ENCODE results near the gene RAD9A.

The RAD9A gene

GRCh38 chr11:67410984-67411784 lies 19.4 kb downstream of the RAD9A start:
- DNase-seq, result no peak

GRCh38 chr11:67411785-67412152 lies 20.0 kb downstream of the RAD9A start:
- DNase-seq, result no peak

- DNase-seq, result no peak
Measured at GRCh38 chr11:67412495-67413179, 20.9 kb downstream of the RAD9A start.

DNA sequence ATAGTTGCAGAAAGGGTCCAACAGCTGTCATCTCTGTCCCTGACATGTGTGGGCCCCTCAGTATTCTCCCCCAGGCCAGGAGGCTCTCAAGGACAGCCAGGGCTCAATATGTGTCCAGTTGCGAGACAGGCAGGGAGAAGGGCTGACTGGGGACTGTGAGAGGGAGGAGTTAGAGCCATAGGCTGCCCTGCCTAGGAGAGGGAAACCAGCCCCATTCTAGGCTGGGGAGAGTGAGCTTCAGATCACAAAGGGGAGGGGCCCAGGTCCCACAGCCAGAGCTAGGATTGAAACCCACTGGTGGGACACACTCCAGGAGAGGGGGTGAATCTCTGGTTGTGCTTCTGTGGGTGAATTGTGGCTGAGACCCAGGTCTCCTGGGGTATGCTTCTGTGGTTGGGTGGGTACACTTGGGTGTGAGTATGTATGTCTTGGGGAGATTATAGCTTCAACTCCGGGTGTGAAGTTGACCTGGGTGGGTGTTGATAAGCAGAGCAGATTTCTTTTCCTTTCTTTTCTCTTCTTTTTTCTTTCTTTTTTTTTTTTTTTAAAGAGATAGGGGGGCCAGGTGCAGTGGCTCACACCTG lies 21.6 kb downstream of the RAD9A start:
- no peak for DNase-seq

DNA sequence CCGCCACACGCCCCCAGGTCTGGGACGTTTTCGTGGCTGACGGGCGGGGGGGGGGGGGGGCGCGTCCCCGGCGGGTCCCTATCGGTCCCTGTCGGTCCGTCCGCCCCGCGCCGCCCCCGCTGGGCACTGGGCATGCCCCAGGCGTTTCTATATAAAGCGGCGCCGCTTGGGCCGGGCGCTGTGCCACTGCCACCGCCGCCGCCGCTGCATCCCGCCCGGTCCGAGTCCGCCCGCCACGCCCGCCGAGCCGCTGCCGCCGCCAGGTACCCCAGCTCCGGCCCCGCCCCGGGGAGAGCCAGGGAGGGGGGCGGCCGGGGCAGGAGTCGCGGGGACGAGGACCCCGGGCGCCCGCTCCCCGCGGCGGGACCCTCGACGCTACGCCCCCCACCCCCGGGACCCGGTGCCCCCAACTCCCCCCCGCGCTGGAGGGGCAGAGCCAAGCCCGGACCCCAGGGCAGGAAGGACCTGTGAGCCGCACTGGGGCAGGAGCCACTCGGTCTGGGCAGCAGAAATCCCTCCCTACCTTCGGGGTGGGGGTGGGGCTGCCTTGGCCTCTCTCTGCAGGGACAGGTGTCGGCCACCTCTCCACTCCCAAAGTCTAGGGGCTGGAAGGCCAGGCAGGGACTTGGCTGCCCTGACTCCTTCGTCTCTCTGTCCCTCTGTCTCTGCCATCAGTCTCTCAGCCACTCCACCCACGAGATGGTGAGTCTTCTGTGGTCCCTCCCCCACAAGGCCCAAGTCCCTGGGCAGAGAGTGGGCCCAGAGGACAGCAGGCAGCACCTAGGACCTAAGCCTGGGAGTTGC lies 23.9 kb downstream of the RAD9A start, which contains the start of gene CARNS1:
TSS of gene CARNS1 (plus strand) at position 178 of the 804 bp plus-strand sequence. CDS start at position 700, 522 bp downstream.
- peak; percentile 33 for DNase-seq

DNA sequence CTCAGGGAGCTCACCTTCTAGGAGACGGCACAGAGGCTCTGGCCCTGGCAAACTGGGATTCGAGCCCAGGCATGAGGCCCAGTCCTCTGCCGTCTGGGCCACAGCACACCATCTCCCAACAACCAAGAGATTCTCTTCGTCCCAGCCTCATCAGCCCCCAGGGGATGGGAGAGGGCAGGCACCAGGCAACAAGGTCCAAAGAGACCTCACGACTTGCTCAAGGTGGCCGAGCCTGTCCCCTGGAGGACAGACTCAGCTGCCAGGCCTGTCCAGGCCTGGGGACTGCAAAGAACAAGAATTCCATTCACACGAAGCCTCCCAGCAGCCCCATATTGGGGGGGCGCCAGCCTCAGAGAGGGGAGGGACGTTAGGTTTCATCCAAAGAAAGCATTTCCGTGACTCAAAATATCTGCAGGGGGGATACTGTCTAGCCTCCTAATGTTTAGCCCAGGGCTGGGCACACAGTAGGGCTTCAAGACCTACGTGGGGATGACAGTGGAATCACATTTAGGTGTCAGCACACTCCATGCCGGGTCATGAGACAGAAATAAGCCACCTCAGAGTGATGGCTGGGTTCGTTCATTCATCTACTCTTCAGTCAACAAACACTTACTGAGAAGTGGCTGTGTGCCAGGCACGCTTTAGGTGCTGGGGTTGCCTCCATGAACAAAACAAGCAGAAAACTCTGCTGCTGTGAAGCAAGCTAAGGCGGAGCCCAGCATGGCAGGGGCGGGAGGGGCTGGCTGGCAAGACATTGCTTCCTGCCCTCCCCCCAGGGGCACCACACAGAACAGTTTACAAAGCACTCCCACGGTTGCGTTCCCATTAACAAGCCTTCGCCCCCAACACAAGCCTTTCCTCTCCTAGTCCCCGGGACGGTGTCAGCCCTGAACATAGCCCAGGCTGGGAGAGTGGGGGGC lies 24.9 kb downstream of the RAD9A start:
- peak; percentile 44 for DNase-seq

GRCh38 chr11:67417425-67417824 lies 25.6 kb downstream of the RAD9A start:
- no peak for DNase-seq

DNA sequence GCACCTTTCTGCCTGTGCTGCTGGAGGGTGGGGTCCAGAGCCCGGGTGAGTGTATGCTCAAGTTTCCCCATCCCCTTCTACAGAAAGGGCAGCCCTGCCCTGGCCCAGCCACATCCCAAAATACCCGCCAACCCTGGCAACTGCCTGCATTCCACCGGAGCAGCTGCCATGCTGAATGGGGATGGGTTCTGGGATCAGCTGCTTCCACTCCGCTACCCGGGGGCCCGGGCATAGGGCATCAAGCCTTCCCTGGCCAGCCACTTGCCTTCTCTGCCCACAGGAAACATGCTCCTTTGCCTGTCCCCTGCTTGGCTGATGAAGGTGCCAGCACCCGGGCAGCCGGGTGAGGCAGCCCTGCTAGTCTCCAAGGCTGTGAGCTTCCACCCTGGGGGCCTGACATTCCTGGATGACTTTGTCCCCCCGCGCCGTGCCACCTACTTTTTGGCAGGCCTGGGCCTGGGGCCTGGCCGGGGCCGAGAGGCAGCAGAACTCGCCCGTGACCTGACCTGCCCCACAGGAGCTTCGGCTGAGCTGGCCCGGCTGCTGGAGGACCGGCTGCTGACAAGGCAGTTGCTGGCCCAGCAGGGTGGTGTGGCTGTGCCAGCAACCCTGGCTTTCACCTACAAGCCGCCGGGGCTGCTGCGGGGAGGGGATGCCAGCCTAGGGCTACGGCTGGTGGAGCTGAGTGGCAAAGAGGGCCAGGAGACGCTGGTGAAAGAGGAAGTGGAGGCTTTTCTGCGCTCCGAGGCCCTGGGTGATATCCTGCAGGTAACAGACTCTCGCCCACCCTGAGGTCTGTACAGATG lies 26.9 kb downstream of the RAD9A start:
- DNase-seq, result no peak

GRCh38 chr11:67419325-67420049 lies 27.7 kb downstream of the RAD9A start:
- DNase-seq, result no peak

- DNase-seq, result no peak
Measured at GRCh38 chr11:67420147-67420645, 28.4 kb downstream of the RAD9A start.

- peak; percentile 98 for DNase-seq
Measured at GRCh38 chr11:67420646-67421429, 29.1 kb downstream of the RAD9A start.

DNA sequence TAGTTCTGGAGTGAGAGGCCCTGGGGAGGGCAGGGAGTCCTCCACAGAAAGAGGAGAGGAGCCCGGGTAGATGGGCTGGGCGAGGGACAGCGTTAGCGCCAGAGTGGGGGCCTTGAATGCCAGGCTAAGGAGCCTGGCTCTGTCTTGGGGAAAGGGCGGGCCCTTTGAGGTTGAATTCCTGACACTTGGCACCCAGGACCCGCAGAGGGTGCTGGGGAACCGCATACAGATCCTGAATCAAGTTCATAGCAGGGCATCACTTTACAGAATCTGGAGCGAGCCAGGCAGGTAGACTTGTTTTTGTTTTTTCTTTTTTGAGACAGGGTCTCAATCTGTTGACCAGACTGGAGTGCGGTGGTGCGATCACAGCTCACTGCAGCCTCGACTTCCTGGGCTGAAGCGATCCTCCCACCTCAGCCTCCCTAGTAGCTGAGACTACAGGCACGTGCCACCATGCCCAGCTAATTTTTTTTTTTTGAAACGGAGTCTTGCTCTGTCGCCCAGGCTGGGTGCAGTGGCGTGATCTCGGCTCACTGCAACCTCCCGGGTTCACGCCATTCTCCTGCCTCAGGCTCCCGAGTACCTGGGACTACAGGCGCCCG lies 29.7 kb downstream of the RAD9A start:
- no peak for DNase-seq

DNA sequence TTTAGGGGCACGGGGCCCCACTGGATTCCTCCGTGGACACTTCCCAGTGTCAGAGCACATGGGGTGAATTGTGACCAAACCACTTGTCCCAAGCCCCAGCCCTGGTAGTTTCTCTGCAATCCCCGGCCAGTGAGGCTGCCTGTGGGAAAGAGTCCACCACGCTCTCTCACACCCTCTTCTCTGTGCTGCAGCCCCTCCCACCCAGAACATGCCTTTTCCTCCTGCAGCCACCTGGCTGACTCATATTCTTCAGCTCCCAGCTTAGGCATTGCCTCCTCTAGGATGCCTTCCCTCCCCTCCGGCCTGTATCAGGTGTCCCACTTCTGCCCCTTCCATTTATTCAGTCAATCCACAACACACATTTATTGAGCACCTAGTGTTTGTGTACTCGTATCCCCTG lies 31.1 kb downstream of the RAD9A start:
- DNase-seq, result no peak

- no peak for DNase-seq
Measured at GRCh38 chr11:67423466-67423865, 31.7 kb downstream of the RAD9A start.

DNA sequence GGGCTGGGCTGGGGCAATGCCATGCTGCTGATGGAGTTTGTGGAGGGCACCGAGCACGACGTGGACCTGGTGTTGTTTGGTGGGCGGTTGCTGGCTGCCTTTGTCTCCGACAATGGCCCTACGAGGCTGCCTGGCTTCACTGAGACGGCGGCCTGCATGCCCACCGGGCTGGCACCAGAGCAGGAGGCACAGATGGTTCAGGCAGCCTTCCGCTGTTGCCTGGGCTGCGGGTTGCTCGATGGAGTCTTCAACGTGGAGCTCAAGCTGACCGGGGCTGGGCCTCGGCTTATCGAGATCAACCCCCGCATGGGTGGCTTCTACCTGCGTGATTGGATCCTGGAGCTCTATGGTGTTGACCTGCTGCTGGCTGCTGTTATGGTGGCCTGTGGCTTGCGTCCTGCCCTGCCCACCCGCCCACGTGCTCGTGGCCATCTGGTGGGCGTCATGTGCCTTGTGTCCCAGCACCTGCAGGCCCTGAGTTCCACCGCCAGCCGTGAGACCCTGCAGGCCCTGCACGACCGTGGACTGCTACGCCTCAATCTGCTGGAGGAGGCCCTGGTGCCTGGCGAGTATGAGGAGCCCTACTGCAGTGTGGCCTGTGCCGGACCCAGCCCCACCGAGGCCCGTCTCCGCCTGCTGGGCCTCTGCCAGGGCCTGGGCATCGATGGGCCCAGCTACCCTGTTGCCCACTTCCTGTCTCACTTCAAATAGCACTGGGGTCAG lies 32.3 kb downstream of the RAD9A start:
- no peak for DNase-seq

- peak; percentile 37 for DNase-seq
Measured at GRCh38 chr11:67427364-67427859, 35.6 kb downstream of the RAD9A start.

DNA sequence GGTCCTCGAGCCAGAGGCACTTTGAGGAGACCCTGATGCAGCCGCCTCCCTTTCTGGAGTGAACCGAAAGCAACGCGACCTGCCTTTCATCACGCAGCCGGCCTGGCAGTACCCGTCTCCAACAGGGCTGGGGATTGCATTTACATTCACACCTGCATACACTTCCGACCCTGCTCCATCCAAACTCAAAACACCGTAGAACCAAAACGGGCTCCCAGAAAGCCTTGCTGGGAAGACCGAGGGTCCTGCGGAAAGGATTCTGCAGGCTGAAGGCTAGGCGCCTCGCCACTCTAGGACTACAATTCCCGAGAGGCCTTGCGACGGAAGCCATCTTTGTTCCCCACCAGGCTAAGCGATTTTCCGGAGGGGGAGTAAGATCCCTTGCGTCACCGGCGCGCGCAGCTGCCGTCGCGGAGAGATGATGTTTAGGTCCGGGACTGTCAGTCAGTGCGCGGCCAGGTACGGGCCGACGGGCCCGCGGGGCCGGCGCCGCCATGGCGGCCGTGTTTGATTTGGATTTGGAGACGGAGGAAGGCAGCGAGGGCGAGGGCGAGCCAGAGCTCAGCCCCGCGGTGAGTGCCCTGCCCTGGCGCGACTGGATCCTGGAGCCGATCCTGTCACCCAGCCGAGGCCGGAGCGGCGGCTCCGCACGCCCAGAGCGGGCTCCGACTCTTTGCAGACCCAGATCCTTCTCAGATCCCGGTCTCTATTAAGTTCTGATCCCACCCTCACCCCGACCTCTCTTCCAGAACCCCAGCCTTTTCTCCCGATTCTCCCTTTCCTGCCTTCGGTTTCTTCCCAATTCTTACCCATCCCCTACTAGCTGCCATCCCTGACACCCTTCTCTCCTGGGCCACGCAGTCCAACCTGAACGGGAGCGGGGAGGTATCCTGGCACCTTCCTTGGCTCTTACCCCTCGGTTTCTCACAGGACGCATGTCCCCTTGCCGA lies 36.5 kb downstream of the RAD9A start, which contains the start of gene RPS6KB2:
TSS of gene RPS6KB2 (plus strand) at position 443 of the 950 bp plus-strand sequence. CDS start at position 495, 52 bp downstream.
- DNase-seq, result peak; percentile 99

All from NCI-H146 (cell line).